ENCODE results near the gene ETFA. TPM values are rescaled to one million over a fixed set of nuclear protein-coding genes. Genes with fewer than 3 reads are reported as not detected.

ETFA gene
- total RNA-seq, result 100 to 1,000 TPM in 3 of 4 donors, 10 to 100 TPM in 1; 65.8 to 195 (median 159) TPM

- no peaks in the 10 kb centered on the region for H3K9me3 ChIP-seq
- H3K36me3 ChIP-seq, result no peaks in the 10 kb centered on the region
- intact Hi-C loops (cut with DNase I; ENCODE audit: low total_unique reads), result no loop called here
- peak; percentile 98 for DNase-seq
- H3K4me3 ChIP-seq, result peak within 1 kb of the TSS; percentile 41 to 85 (median 63)
- peak within 1 kb of the TSS; percentile 84 to 93 (median 88) for H3K27ac ChIP-seq
- in situ Hi-C loops (cut with MboI; ENCODE audit: low pct_ligation_motif_present in 1 of 4, low pct_unique_long_range_greater_than_20kb in 1 of 4, low sequenced_read_pairs in 3 of 4), result no loop called here
- TF ChIP-seq POLR2AphosphoS5 (IDR thresholded peaks at IDR 0.05), result peak; percentile 96 to 99 (median 98)
- no peak for TF ChIP-seq CTCF (IDR thresholded peaks at IDR 0.05)
- no peak for TF ChIP-seq EP300 (IDR thresholded peaks at IDR 0.05; ENCODE audit: low read depth)
- TF ChIP-seq POLR2A (IDR thresholded peaks at IDR 0.05), result peak; percentile 97
- no peaks in the 10 kb centered on the region for H3K27me3 ChIP-seq
- peaks cover 4 to 21% (median 10%) of the 10 kb centered on the region in 4 donors for H3K4me1 ChIP-seq
- WGBS, 2 donors (ENCODE audit: low coverage in 1 of 2), result 0% methylated on average over 60 of the region's 60 CpGs; no CpG with 5 or more reads in 1 of the 2 donors
Measured at GRCh38 chr15:76311100-76311953, at the start of gene ETFA. Gene ETFA (minus strand): TSS chr15:76311469. CDS start chr15:76311388, 81 bp downstream.

DNA sequence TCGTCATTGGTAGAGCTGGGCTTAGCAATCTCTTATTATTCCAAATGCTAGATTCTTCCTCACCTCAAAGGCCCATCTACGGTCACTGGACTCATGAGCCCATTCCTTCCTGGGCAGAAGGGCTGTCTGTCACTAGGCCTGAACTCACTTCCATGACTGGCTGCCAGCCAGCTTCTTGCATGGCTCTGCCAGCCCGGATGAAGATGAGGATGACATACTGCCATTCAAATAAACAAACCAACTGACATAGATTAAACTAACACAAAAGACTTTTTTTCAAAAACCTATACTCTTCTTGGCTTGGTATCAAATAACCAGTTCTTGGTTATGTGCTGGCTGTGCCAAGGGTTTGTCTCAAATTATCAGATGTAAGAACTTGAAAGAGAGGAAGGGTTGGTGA, 49.1 kb upstream of the ETFA start:
- Histone ChIP-seq H3K27me3 (no peaks in the 10 kb centered on the region), H3K4me1 (peaks cover 0 to 13% (median 0%) of the 10 kb centered on the region in 4 donors), H3K9me3 (no peaks in the 10 kb centered on the region), H3K27ac (no peak overlapping the region), H3K4me3 (no peak overlapping the region), H3K36me3 (no peaks in the 10 kb centered on the region)
- TF ChIP-seq POLR2AphosphoS5 (IDR thresholded peaks at IDR 0.05) (no peak), EP300 (IDR thresholded peaks at IDR 0.05; ENCODE audit: low read depth) (no peak)
- intact Hi-C loops (cut with DNase I; ENCODE audit: low total_unique reads), result no loop called here
- in situ Hi-C loops (cut with MboI; ENCODE audit: low pct_ligation_motif_present in 1 of 4, low pct_unique_long_range_greater_than_20kb in 1 of 4, low sequenced_read_pairs in 3 of 4), result no loop called here
- DNase-seq, result no peak
- 74 to 89% methylated on average over 2 to 3 of the region's 3 CpGs for WGBS, 2 donors (ENCODE audit: low coverage in 1 of 2)

- Histone ChIP-seq H3K27ac (no peak overlapping the region), H3K4me1 (peaks cover 0 to 25% (median 0%) of the 10 kb centered on the region in 4 donors), H3K9me3 (no peaks in the 10 kb centered on the region), H3K4me3 (no peak overlapping the region), H3K36me3 (no peaks in the 10 kb centered on the region), H3K27me3 (no peaks in the 10 kb centered on the region)
- in situ Hi-C loops (cut with MboI; ENCODE audit: low pct_ligation_motif_present in 1 of 4, low pct_unique_long_range_greater_than_20kb in 1 of 4, low sequenced_read_pairs in 3 of 4), result no loop called here
- no peak for DNase-seq
- 60 to 68% methylated on average over 2 to 3 of the region's 3 CpGs for WGBS, 2 donors (ENCODE audit: low coverage in 1 of 2)
- intact Hi-C loops (cut with DNase I; ENCODE audit: low total_unique reads), result no loop called here
- TF ChIP-seq EP300 (IDR thresholded peaks at IDR 0.05; ENCODE audit: low read depth), result no peak
- no peak for TF ChIP-seq POLR2AphosphoS5 (IDR thresholded peaks at IDR 0.05)
- TF ChIP-seq POLR2A (IDR thresholded peaks at IDR 0.05), result no peak
- no peak for TF ChIP-seq CTCF (IDR thresholded peaks at IDR 0.05)
Measured at GRCh38 chr15:76359152-76359551, 47.9 kb upstream of the ETFA start.

GRCh38 chr15:76358453-76358852, 47.2 kb upstream of the ETFA start:
- H3K9me3 ChIP-seq, result no peaks in the 10 kb centered on the region
- peak overlapping the region in 1 of 4 donors; percentile 7 for H3K27ac ChIP-seq
- DNase-seq, result no peak
- intact Hi-C loops (cut with DNase I; ENCODE audit: low total_unique reads) (no loop called here), in situ Hi-C loops (cut with MboI; ENCODE audit: low pct_ligation_motif_present in 1 of 4, low pct_unique_long_range_greater_than_20kb in 1 of 4, low sequenced_read_pairs in 3 of 4) (no loop called here)
- peaks cover 0 to 25% (median 0%) of the 10 kb centered on the region in 4 donors for H3K4me1 ChIP-seq
- WGBS, 2 donors (ENCODE audit: low coverage in 1 of 2), result 60 to 68% methylated on average over 1 to 3 of the region's 3 CpGs
- H3K36me3 ChIP-seq, result no peaks in the 10 kb centered on the region
- no peak overlapping the region for H3K4me3 ChIP-seq
- no peaks in the 10 kb centered on the region for H3K27me3 ChIP-seq
- no peak for TF ChIP-seq CTCF (IDR thresholded peaks at IDR 0.05)
- TF ChIP-seq POLR2AphosphoS5 (IDR thresholded peaks at IDR 0.05), result no peak
- no peak for TF ChIP-seq EP300 (IDR thresholded peaks at IDR 0.05; ENCODE audit: low read depth)
- TF ChIP-seq POLR2A (IDR thresholded peaks at IDR 0.05), result no peak
